NCI-H128 (cell line): ENCODE data around the gene SMS.

Source experiments
- DNase-seq: peaks from one replicate; lab custom pipeline; 2025; ENCODE audit not compliant: unreplicated experiment; lab: John Stamatoyannopoulos, UW

The SMS gene

GRCh38 chrX:21940356-21940829 is at the start of gene SMS:
Gene SMS, plus strand, starts transcription at chrX:21940709. Its CDS starts 116 bp downstream, at chrX:21940825.
- DNase-seq, result peak; percentile 44

GRCh38 chrX:21905313-21905712 is 35.2 kb upstream of the SMS start:
- no peak for DNase-seq

GRCh38 chrX:21905953-21906352 is 34.6 kb upstream of the SMS start:
- DNase-seq, result no peak

- DNase-seq, result no peak
Measured at GRCh38 chrX:21907260-21907659, 33.2 kb upstream of the SMS start.

- DNase-seq, result no peak
Measured at GRCh38 chrX:21911481-21911880, 29.0 kb upstream of the SMS start.

GRCh38 chrX:21912220-21912619 is 28.3 kb upstream of the SMS start:
- no peak for DNase-seq

- no peak for DNase-seq
Measured at GRCh38 chrX:21912989-21913388, 27.5 kb upstream of the SMS start.

- DNase-seq, result no peak
Measured at GRCh38 chrX:21926116-21926515, 14.4 kb upstream of the SMS start.

- DNase-seq, result no peak
Measured at GRCh38 chrX:21926527-21927278, 13.8 kb upstream of the SMS start.

GRCh38 chrX:21929209-21929608 is 11.3 kb upstream of the SMS start:
- DNase-seq, result no peak

GRCh38 chrX:21930986-21931385 is 9.5 kb upstream of the SMS start:
- no peak for DNase-seq

- no peak for DNase-seq
Measured at GRCh38 chrX:21932292-21933002, 8.1 kb upstream of the SMS start.

GRCh38 chrX:21933077-21933476 is 7.4 kb upstream of the SMS start:
- DNase-seq, result no peak

- DNase-seq, result no peak
Measured at GRCh38 chrX:21934414-21934813, 6.1 kb upstream of the SMS start.

GRCh38 chrX:21939906-21940305 is 603 bp upstream of the SMS start:
- no peak for DNase-seq

GRCh38 chrX:21943460-21944135 is 3.1 kb downstream of the SMS start:
- DNase-seq, result no peak

- no peak for DNase-seq
Measured at GRCh38 chrX:21944136-21944615, 3.7 kb downstream of the SMS start.

GRCh38 chrX:21946925-21947641 is 6.6 kb downstream of the SMS start:
- DNase-seq, result no peak

GRCh38 chrX:21947671-21948070 is 7.2 kb downstream of the SMS start:
- no peak for DNase-seq

GRCh38 chrX:21948897-21949578 is 8.5 kb downstream of the SMS start:
- no peak for DNase-seq
